Upper lobe of right lung (tissue), 1 donor: ENCODE data around the gene TIMM9. TPM values are rescaled to one million over a fixed set of nuclear protein-coding genes. Genes with fewer than 3 reads are reported as not detected.
"Not testable (repeated sequence)": the region's sequence is repeated elsewhere in the genome, so short reads cannot be mapped to it uniquely, and the experiment has no call there.

Experiments
- ATAC-seq: fragments of 200-7000 bp; cut with Tn5 transposase; one replicate; pipeline ENCODE4 v1.9.1; 2020; ENCODE audit warnings: mild to moderate bottlenecking, moderate library complexity
- DNase-seq: peaks from one replicate; pipeline ENCODE4 v3.0.0-alpha.2; 2020
- H3K27ac ChIP-seq: fragments of 200-600 bp; one replicate; pipeline ENCODE4 v1.8.0; 2022
- H3K27me3 ChIP-seq: fragments of 200-600 bp; one replicate; pipeline ENCODE4 v1.8.0; 2022; ENCODE audit warnings: mild to moderate bottlenecking
- H3K36me3 ChIP-seq: fragments of 200-600 bp; one replicate; pipeline ENCODE4 v1.8.0; 2022
- H3K4me1 ChIP-seq: fragments of 200-600 bp; one replicate; pipeline ENCODE4 v1.8.0; 2022
- H3K4me3 ChIP-seq: fragments of 200-600 bp; one replicate; pipeline ENCODE4 v1.8.0; 2022; ENCODE audit warnings: mild to moderate bottlenecking
- H3K9me3 ChIP-seq: fragments of 200-600 bp; one replicate; pipeline ENCODE4 v1.8.0; 2022
- intact Hi-C: fragments of 100-400 bp; cut with DNase I; formaldehyde crosslinking; loops from one replicate; pipeline ENCODE4 v1.11.0; 2022
- total RNA-seq: library from RNA; stranded (reverse); fragmentation: NEBNext Ultra II Directional; extraction: Animal tissue kit (Norgen Biotek cat#: 25700); gene quantifications from one replicate; pipeline ENCODE4 v1.2.1, GENCODE V29; 2021
- TF ChIP-seq, protein P1 (sequence below): fragments of 200-600 bp; IDR thresholded peaks from one replicate; pipeline ENCODE4 v1.8.0; 2022; ENCODE audit warnings: antibody characterized with exemption
- donor health status: DM: no; HTN: yes; CAD: no; lungs with severe emphysema.

Gene TIMM9
- total RNA-seq, 1 donor from 2014 or later: 24.9 TPM

DNA sequence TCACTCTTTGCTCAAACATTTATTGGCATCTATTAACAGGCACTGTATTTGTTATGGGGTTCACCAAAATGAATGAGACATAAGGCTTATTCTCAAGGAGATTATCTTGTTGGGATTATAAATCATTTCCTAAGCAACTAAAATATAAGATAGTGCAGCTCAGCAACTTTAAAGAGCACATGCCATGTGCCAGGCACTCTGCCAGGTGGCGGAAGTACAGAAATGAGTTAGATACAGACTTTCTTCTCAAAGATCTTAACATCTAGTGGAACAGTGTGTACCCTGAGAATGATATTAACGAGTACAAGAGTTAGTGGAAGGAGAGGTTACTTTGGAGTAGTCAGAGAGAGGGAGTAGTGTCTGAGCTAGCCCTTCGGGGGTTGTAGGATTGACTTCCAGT is 60.0 kb downstream of the TIMM9 start:
- no peak for DNase-seq

GRCh38 chr14:58364316-58364715 is 63.0 kb downstream of the TIMM9 start:
- ATAC-seq: no peak
- no peak for DNase-seq
- Histone ChIP-seq H3K9me3 (no peaks in the 10 kb centered on the region), H3K27ac (no peak overlapping the region), H3K36me3 (peaks cover 98% of the 10 kb centered on the region), H3K4me1 (no peaks in the 10 kb centered on the region), H3K27me3 (no peaks in the 10 kb centered on the region), H3K4me3 (no peak overlapping the region)
- TF ChIP-seq, protein P1, sequence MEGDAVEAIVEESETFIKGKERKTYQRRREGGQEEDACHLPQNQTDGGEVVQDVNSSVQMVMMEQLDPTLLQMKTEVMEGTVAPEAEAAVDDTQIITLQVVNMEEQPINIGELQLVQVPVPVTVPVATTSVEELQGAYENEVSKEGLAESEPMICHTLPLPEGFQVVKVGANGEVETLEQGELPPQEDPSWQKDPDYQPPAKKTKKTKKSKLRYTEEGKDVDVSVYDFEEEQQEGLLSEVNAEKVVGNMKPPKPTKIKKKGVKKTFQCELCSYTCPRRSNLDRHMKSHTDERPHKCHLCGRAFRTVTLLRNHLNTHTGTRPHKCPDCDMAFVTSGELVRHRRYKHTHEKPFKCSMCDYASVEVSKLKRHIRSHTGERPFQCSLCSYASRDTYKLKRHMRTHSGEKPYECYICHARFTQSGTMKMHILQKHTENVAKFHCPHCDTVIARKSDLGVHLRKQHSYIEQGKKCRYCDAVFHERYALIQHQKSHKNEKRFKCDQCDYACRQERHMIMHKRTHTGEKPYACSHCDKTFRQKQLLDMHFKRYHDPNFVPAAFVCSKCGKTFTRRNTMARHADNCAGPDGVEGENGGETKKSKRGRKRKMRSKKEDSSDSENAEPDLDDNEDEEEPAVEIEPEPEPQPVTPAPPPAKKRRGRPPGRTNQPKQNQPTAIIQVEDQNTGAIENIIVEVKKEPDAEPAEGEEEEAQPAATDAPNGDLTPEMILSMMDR: no peak
- intact Hi-C loops: no loop called here

More for the DNA sequence above, 60.0 kb downstream of the TIMM9 start:
- no peak for ATAC-seq
- Histone ChIP-seq H3K4me3 (no peak overlapping the region), H3K27me3 (no peaks in the 10 kb centered on the region), H3K4me1 (no peaks in the 10 kb centered on the region), H3K36me3 (peaks cover 97% of the 10 kb centered on the region), H3K27ac (no peak overlapping the region), H3K9me3 (no peaks in the 10 kb centered on the region)
- intact Hi-C loops: no loop called here
- TF ChIP-seq, protein P1: no peak

DNA sequence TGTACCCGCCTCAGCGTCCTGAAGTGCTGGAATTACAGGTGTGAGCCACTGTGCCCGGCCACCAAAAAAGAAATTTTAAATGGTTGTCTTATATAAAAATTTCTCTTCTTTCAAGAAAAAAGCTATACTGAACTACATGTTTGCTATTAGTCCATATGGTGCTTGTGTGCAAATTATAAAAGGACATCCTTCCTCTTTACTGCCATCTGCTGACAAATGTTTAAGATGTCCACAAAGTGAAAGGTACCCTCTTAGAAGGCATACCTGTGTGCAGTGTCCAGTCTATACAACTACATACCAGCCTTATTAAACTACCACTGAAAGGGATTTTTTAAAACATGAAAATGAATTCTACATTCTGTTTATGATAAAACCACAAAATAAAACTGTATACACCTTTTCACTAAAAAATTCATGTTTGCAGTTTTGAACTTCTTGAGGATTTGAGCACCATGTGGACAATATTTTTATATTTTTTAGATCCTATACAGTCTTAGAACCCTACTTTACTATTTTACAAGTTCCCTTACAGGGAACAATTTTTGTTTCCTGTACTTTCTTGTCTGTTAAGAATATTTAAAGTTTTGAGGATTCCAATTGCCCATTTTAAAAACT is 64.4 kb downstream of the TIMM9 start:
- peaks cover 95% of the 10 kb centered on the region for H3K36me3 ChIP-seq
- no peak for DNase-seq

GRCh38 chr14:58362272-58362671 is 65.1 kb downstream of the TIMM9 start:
- H3K4me3 ChIP-seq, H3K27me3 ChIP-seq, ATAC-seq, DNase-seq, H3K27ac ChIP-seq, H3K9me3 ChIP-seq, H3K4me1 ChIP-seq, intact Hi-C loops: not testable (repeated sequence)
- H3K36me3 ChIP-seq: peaks cover 93% of the 10 kb centered on the region

More for the DNA sequence above, 64.4 kb downstream of the TIMM9 start:
- no peak overlapping the region for H3K4me3 ChIP-seq
- no peak overlapping the region for H3K27ac ChIP-seq
- TF ChIP-seq, protein P1: peak; percentile 25
- H3K27me3 ChIP-seq: no peaks in the 10 kb centered on the region
- H3K9me3 ChIP-seq: no peaks in the 10 kb centered on the region
- no peaks in the 10 kb centered on the region for H3K4me1 ChIP-seq
- intact Hi-C loops: no loop called here
- peak; percentile 67 for ATAC-seq

Other genes starting within 250 kb of the TIMM9 start
- gene ACTR10, start 227.4 kb downstream of the TIMM9 start, total RNA-seq: 61.7 TPM
- 146 TPM for gene PSMA3, start 182.7 kb downstream of the TIMM9 start, total RNA-seq
- gene ARID4A, start 129.0 kb downstream of the TIMM9 start, total RNA-seq: 37.0 TPM
- not detected for gene TOMM20L, start 31.6 kb downstream of the TIMM9 start, total RNA-seq
- 16.3 TPM for gene KIAA0586, start 188 bp upstream of the TIMM9 start, total RNA-seq
- gene DACT1, start 210.4 kb upstream of the TIMM9 start, total RNA-seq: 5.2 TPM